CD8-positive, alpha-beta memory T cell (primary cell): ENCODE results near the gene TOGARAM2. TPM values are rescaled to one million over a fixed set of nuclear protein-coding genes. Genes with fewer than 3 reads are reported as not detected.
A peak's percentile ranks its signal among the peaks of the same experiment; 100 is the strongest.

Experiments used
- CTCF ChIA-PET: fragments of 350-600 bp; sonication (Branson Sonifier 250); formaldehyde crosslinking; loops from one replicate; lab custom pipeline; 2021; ENCODE audit warnings: antibody characterized with exemption; lab: Charles Lee
- POLR2A ChIA-PET: fragments of 350-600 bp; sonication (Branson Sonifier 250); formaldehyde crosslinking; loops from one replicate; lab custom pipeline; 2021; ENCODE audit warnings: antibody characterized with exemption; lab: Charles Lee
- DNase-seq, 5 donors: peaks; one replicate each; pipeline versions ENCODE4 v3.0.0 to v3.0.0-alpha.2; 2020 to 2022; ENCODE audit warnings: mixed read lengths in 1 of 5
- H3K27ac ChIP-seq: one replicate; pipeline ENCODE4 v1.7.0; 2013; ENCODE audit warnings: low read depth, mild to moderate bottlenecking, low read length, moderate library complexity
- H3K27me3 ChIP-seq: 2 replicates; pipeline ENCODE4 v1.7.0; 2013; ENCODE audit warnings: low read length, mild to moderate bottlenecking; ENCODE audit not compliant: insufficient read depth, poor library complexity, severe bottlenecking
- H3K36me3 ChIP-seq: 2 replicates; pipeline ENCODE4 v1.7.0; 2013; ENCODE audit warnings: mild to moderate bottlenecking, low read length, moderate library complexity; ENCODE audit not compliant: insufficient read depth
- H3K4me1 ChIP-seq: 2 replicates; pipeline ENCODE4 v1.7.0; 2013; ENCODE audit warnings: mild to moderate bottlenecking, low read length, moderate library complexity; ENCODE audit not compliant: insufficient read depth
- H3K4me3 ChIP-seq: 2 replicates; pipeline ENCODE4 v1.7.0; 2013; ENCODE audit warnings: mild to moderate bottlenecking, low read length
- H3K9me3 ChIP-seq: 2 replicates; pipeline ENCODE4 v1.7.0; 2013; ENCODE audit warnings: mild to moderate bottlenecking, low read length
- H3K27ac Mint-ChIP-seq, 8 donors: one replicate each; pipeline ENCODE4 v1.8.0; 2020 to 2021; ENCODE audit warnings: mixed read lengths in 8 of 8, mild to moderate bottlenecking in 6 of 8, inconsistent platforms in 3 of 8, moderate library complexity in 3 of 8
- H3K27me3 Mint-ChIP-seq, 2 donors: one replicate each; pipeline ENCODE4 v1.8.0; 2020 to 2021; ENCODE audit warnings: mixed read lengths in 2 of 2, mild to moderate bottlenecking in 1 of 2, moderate library complexity in 1 of 2
- H3K36me3 Mint-ChIP-seq, 3 donors: one replicate each; pipeline ENCODE4 v1.8.0; 2020 to 2021; ENCODE audit warnings: mixed read lengths in 3 of 3, inconsistent platforms in 1 of 3, mild to moderate bottlenecking in 1 of 3
- H3K4me1 Mint-ChIP-seq, 3 donors: one replicate each; pipeline ENCODE4 v1.8.0; 2020 to 2021; ENCODE audit warnings: mixed read lengths in 3 of 3, inconsistent platforms in 1 of 3, mild to moderate bottlenecking in 1 of 3
- H3K4me3 Mint-ChIP-seq, 7 donors: one replicate each; pipeline ENCODE4 v1.8.0; 2020 to 2021; ENCODE audit warnings: mixed read lengths in 7 of 7, mild to moderate bottlenecking in 6 of 7, moderate library complexity in 4 of 7, inconsistent platforms in 2 of 7
- H3K9me3 Mint-ChIP-seq, 5 donors: one replicate each; pipeline ENCODE4 v1.8.0; 2020 to 2022; ENCODE audit warnings: mixed read lengths in 5 of 5, mild to moderate bottlenecking in 3 of 5, moderate library complexity in 2 of 5, inconsistent platforms in 1 of 5
- polyA plus RNA-seq: library from polyadenylated mRNA; unstranded; fragments of 300-500 nt; fragmentation: Illumina TruSeq; gene quantifications from one replicate; pipeline ENCODE4 v1.2.3, GENCODE V29; 2021
- total RNA-seq, 2 experiments: library from RNA; stranded (reverse); gene quantifications; one replicate each; pipeline ENCODE4 v1.2.3, GENCODE V29; 2021

TOGARAM2 gene
- total and polyA plus RNA-seq, 3 experiments from 2014 or later: 2.5 to 5.2 (median 5.0) TPM

DNA sequence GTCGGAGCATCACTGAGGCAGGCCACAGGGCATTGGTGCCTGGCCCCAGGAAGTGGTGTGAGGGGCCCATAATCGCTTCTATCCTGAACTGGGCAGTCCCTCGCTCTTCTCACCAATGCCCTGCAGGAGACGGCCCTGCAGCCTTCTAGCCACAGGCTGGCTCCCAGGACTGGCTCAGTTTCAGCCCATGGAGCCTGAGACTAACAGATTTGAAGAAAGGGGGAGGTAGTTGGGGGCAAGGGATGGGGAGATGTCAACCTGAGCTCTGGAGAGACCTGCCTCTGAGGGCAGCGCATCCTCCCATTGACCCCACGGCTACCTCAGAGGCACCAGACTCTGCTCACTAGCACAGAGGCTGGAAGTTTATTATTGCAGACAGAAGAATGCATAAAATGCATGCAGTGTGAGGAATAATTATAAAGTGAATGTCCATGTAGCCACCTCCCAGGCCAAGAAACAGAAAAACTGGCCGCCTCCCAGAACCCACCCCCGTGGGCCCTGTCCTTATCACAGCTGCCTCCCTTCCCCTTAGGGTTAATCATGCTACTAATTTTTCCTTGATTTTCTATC is 1.4 kb downstream of the TOGARAM2 start:
- peak overlapping the region in 1 of 8 donors; percentile 57 for H3K27ac Mint-ChIP-seq
- Histone ChIP-seq H3K4me3 (no peak overlapping the region), H3K9me3 (no peaks in the 10 kb centered on the region), H3K4me1 (no peaks in the 10 kb centered on the region), H3K27me3 (no peaks in the 10 kb centered on the region), H3K36me3 (no peaks in the 10 kb centered on the region), H3K27ac (no peak overlapping the region)
- H3K27me3 Mint-ChIP-seq: no peaks in the 10 kb centered on the region
- peak overlapping the region in 1 of 7 donors; percentile 40 for H3K4me3 Mint-ChIP-seq
- POLR2A ChIA-PET: no interaction called here
- no peak for DNase-seq
- H3K36me3 Mint-ChIP-seq: peaks cover 0 to 1% (median 0%) of the 10 kb centered on the region in 3 donors
- CTCF ChIA-PET: interaction anchor here (1.7 kb wide), 1 partner anchor 33 kb away, joined by 4 read pairs; no protein-coding TSS in a partner anchor
- H3K9me3 Mint-ChIP-seq: no peaks in the 10 kb centered on the region
- peaks cover 0 to 10% (median 9%) of the 10 kb centered on the region in 3 donors for H3K4me1 Mint-ChIP-seq

DNA sequence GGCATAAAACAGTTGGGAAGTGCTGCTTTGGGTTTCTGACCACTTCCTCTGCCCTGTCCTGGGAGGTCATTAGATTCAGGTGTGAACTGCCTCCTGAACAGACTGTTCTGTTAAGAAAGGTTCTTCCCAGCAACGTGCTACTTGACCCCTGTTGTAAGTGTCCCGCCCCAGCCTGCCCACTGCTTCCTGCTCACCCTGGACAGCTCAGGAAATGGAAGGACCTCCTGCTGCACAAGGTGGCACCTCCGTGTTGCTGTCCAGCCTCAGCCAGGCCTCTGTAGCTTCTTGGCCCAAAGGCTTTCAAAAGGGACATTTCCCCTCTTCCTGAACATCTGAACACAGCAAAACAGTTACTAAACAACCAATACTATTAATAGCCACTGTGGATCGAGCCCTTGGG is 5.3 kb downstream of the TOGARAM2 start:
- Histone ChIP-seq H3K27ac (no peak overlapping the region), H3K27me3 (no peaks in the 10 kb centered on the region), H3K9me3 (no peaks in the 10 kb centered on the region), H3K4me1 (no peaks in the 10 kb centered on the region), H3K4me3 (no peak overlapping the region), H3K36me3 (no peaks in the 10 kb centered on the region)
- H3K4me3 Mint-ChIP-seq: no peak overlapping the region
- ChIA-PET POLR2A (no interaction called here), CTCF (no interaction called here)
- no peaks in the 10 kb centered on the region for H3K27me3 Mint-ChIP-seq
- H3K4me1 Mint-ChIP-seq: peaks cover 0 to 10% (median 9%) of the 10 kb centered on the region in 3 donors
- H3K27ac Mint-ChIP-seq: peak overlapping the region in 1 of 8 donors; percentile 23
- DNase-seq: no peak
- H3K36me3 Mint-ChIP-seq: no peaks in the 10 kb centered on the region
- H3K9me3 Mint-ChIP-seq: no peaks in the 10 kb centered on the region

- no peak for DNase-seq
- CTCF ChIA-PET: no interaction called here
- Histone ChIP-seq H3K36me3 (no peaks in the 10 kb centered on the region), H3K9me3 (no peaks in the 10 kb centered on the region), H3K4me1 (no peaks in the 10 kb centered on the region), H3K4me3 (no peak overlapping the region), H3K27me3 (no peaks in the 10 kb centered on the region), H3K27ac (no peak overlapping the region)
- no peaks in the 10 kb centered on the region for H3K36me3 Mint-ChIP-seq
- POLR2A ChIA-PET: no interaction called here
- peaks cover 0 to 10% (median 9%) of the 10 kb centered on the region in 3 donors for H3K4me1 Mint-ChIP-seq
- peak overlapping the region in 1 of 8 donors; percentile 68 for H3K27ac Mint-ChIP-seq
- H3K9me3 Mint-ChIP-seq: no peaks in the 10 kb centered on the region
- no peaks in the 10 kb centered on the region for H3K27me3 Mint-ChIP-seq
- no peak overlapping the region for H3K4me3 Mint-ChIP-seq
These were observed 8.9 kb downstream of the TOGARAM2 start for GRCh38 chr2:28989973-28990372.

- H3K4me1 ChIP-seq: no peaks in the 10 kb centered on the region
- H3K4me3 Mint-ChIP-seq: no peak overlapping the region
- ChIA-PET POLR2A (no interaction called here), CTCF (no interaction called here)
- H3K4me1 Mint-ChIP-seq: peaks cover 0 to 10% (median 9%) of the 10 kb centered on the region in 3 donors
- DNase-seq: no peak
- H3K9me3 Mint-ChIP-seq: no peaks in the 10 kb centered on the region
- peak overlapping the region in 1 of 8 donors; percentile 30 for H3K27ac Mint-ChIP-seq
- no peaks in the 10 kb centered on the region for H3K9me3 ChIP-seq
- H3K36me3 Mint-ChIP-seq: no peaks in the 10 kb centered on the region
- H3K4me3 ChIP-seq: no peak overlapping the region
- H3K36me3 ChIP-seq: no peaks in the 10 kb centered on the region
- H3K27ac ChIP-seq: no peak overlapping the region
- no peaks in the 10 kb centered on the region for H3K27me3 Mint-ChIP-seq
- H3K27me3 ChIP-seq: no peaks in the 10 kb centered on the region
These were observed 9.3 kb downstream of the TOGARAM2 start for GRCh38 chr2:28990445-28990844.

DNA sequence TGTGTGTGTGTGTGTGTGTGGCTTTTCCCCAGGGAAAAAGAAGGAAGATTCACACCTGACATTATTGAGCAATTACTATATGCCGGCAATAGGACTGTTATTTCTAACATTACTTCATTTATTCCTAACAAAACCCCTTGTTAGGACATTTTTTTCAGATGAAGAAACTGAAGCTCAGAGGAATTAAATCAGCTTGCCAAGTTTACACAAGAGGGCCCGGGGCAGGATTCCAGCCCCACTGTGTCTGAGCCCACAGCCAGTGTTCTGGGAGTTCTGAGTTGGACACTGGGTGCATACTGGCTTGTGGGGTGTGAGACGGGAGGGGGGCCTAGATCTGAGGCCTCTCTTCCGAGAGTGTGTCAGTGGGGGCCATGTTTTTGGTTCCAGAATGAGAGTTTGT is 9.9 kb downstream of the TOGARAM2 start:
- Mint-ChIP-seq H3K27me3 (no peaks in the 10 kb centered on the region), H3K36me3 (no peaks in the 10 kb centered on the region), H3K4me1 (peaks cover 0 to 10% (median 9%) of the 10 kb centered on the region in 3 donors), H3K4me3 (no peak overlapping the region), H3K9me3 (no peaks in the 10 kb centered on the region), H3K27ac (peak overlapping the region in 4 of 8 donors; percentile 30 to 68 (median 34))
- ChIA-PET CTCF (interaction anchor here (0.5 to 0.7 kb wide), 2 partner anchors 58 to 152 kb away, joined by 3 read pairs; no protein-coding TSS in a partner anchor), POLR2A (no interaction called here)
- Histone ChIP-seq H3K27ac (no peak overlapping the region), H3K9me3 (no peaks in the 10 kb centered on the region), H3K4me1 (no peaks in the 10 kb centered on the region), H3K36me3 (no peaks in the 10 kb centered on the region), H3K4me3 (no peak overlapping the region), H3K27me3 (no peaks in the 10 kb centered on the region)
- no peak for DNase-seq

DNA sequence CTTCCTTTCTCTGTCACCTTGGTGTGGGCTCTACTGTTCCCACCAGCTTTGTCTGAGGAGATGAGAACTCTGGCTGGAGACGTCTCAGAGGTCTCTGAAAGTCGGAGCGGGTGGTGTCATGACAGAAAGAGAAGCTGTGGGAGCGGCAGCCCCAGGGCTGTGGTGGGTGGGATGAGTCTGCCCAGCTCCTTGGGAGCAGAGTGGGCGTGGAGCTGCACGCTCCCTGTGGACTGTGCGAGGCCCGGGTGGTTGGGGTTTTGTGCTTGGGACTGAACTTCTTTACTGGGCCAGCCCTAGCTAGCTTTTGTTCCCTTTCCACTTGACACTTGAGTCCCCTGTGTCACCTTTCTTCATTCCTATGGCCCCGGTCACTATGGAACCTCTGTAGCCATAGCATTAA is 10.4 kb downstream of the TOGARAM2 start:
- Mint-ChIP-seq H3K4me3 (no peak overlapping the region), H3K27me3 (no peaks in the 10 kb centered on the region), H3K9me3 (no peaks in the 10 kb centered on the region), H3K36me3 (no peaks in the 10 kb centered on the region), H3K4me1 (peaks cover 0 to 6% (median 5%) of the 10 kb centered on the region in 3 donors), H3K27ac (peak overlapping the region in 2 of 8 donors; percentile 17 to 68)
- H3K9me3 ChIP-seq: no peaks in the 10 kb centered on the region
- ChIA-PET POLR2A (no interaction called here), CTCF (interaction anchor here (0.5 to 0.7 kb wide), 2 partner anchors 57 to 152 kb away, joined by 3 read pairs; no protein-coding TSS in a partner anchor)
- H3K4me3 ChIP-seq: no peak overlapping the region
- H3K4me1 ChIP-seq: no peaks in the 10 kb centered on the region
- no peak overlapping the region for H3K27ac ChIP-seq
- H3K27me3 ChIP-seq: no peaks in the 10 kb centered on the region
- DNase-seq: no peak
- no peaks in the 10 kb centered on the region for H3K36me3 ChIP-seq

- ChIA-PET CTCF (interaction anchor here (0.9 to 1.0 kb wide), 2 partner anchors 21 to 34 kb away, joined by 3 to 4 read pairs; no protein-coding TSS in a partner anchor), POLR2A (interaction anchor here (0.7 kb wide), 1 partner anchor 17 kb away, joined by 3 read pairs; no protein-coding TSS in a partner anchor)
- Histone ChIP-seq H3K4me1 (no peaks in the 10 kb centered on the region), H3K9me3 (no peaks in the 10 kb centered on the region), H3K27me3 (no peaks in the 10 kb centered on the region), H3K36me3 (no peaks in the 10 kb centered on the region), H3K27ac (no peak overlapping the region), H3K4me3 (no peak overlapping the region)
- H3K36me3 Mint-ChIP-seq: no peaks in the 10 kb centered on the region
- peaks cover 0 to 4% (median 4%) of the 10 kb centered on the region in 3 donors for H3K4me1 Mint-ChIP-seq
- no peaks in the 10 kb centered on the region for H3K27me3 Mint-ChIP-seq
- no peaks in the 10 kb centered on the region for H3K9me3 Mint-ChIP-seq
- DNase-seq: no peak
- H3K27ac Mint-ChIP-seq: peak overlapping the region in 3 of 8 donors; percentile 8 to 68 (median 12)
- H3K4me3 Mint-ChIP-seq: no peak overlapping the region
These were observed 12.3 kb downstream of the TOGARAM2 start for GRCh38 chr2:28993206-28993960.

DNA sequence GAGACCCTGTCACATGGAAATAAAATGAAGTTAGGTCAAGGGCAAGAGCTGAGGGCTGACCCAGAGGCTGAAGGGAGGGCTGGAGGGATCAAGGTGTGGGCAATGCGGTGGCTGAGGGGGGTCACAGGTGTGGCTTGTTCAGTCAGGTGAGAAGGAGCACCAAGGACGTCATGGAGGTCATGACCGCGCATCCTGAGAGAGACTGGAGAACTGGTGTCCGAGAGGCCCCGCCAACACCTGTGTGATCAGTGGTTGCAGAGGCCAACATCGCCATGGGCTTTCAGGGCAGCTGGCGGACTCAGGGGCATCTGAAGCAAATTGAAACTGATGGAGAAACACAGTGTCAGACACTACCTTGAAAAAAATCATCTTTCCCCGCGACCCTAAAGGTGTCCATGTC is 13.0 kb downstream of the TOGARAM2 start:
- Mint-ChIP-seq H3K36me3 (no peaks in the 10 kb centered on the region), H3K27me3 (no peaks in the 10 kb centered on the region), H3K27ac (no peak overlapping the region), H3K4me1 (peaks cover 4 to 8% (median 6%) of the 10 kb centered on the region in 3 donors), H3K4me3 (no peak overlapping the region), H3K9me3 (no peaks in the 10 kb centered on the region)
- ChIA-PET POLR2A (no interaction called here), CTCF (interaction anchor here (1.0 kb wide), 1 partner anchor 35 kb away, joined by 4 read pairs; no protein-coding TSS in a partner anchor)
- Histone ChIP-seq H3K27me3 (no peaks in the 10 kb centered on the region), H3K27ac (no peak overlapping the region), H3K4me3 (no peak overlapping the region), H3K36me3 (no peaks in the 10 kb centered on the region), H3K9me3 (no peaks in the 10 kb centered on the region), H3K4me1 (no peaks in the 10 kb centered on the region)
- DNase-seq: no peak
